Erythroblast (primary cell): Measurements from ENCODE around the gene HPS1.

ENCODE experiments used
- GATA1 ChIP-seq: IDR thresholded peaks from 2 replicates; pipeline ENCODE4 v1.6.1; 2011; ENCODE audit warnings: low read depth, mild to moderate bottlenecking, control low read depth, low read length, moderate library complexity
- POLR2A ChIP-seq: IDR thresholded peaks from 2 replicates; pipeline ENCODE4 v1.6.1; 2011; ENCODE audit warnings: mild to moderate bottlenecking, low read length

DNA sequence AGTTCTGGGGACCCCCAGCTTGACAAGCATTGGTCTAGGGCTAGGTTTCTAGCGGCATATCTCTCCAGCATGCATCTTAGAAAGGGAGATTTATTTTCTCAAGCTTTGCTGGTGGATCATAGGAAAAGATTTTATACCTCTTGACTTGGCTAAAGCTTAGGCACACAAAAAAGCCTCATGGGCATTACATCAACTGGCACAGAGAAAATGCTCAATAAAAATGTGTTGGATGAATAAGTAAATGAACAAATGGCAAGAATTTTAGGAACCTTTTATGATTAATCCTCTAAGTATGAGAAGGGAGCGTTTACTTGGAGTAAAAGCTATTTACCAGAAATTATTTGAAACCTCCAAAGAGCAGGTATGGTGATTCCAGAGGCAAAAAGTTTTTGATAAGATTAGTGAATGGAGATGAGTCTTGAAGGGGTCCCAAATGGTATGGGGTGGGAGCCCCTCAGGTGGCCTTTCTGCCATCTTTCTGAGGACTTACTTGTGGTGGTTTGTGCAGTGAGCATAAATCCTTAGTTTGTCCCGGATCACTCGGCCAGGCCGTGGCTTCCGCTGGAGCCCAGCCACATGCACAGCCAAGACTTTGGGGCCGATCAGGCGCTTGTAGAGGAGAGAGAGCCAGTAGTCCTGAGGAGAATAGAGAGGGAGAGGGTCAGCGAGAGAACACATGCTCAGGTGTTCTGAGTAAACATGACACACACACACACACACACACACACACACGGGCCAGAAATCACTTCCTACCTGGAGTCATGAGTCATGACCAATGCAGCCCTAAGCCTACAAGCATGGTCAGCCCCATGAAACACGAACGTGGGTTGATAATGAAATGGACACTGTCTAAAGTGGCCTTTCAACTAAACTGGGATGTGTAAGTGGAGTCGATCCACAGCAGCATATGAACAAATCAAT, 43.1 kb upstream of the HPS1 start:
- TF ChIP-seq POLR2A = no peak
- no peak for TF ChIP-seq GATA1
